Left cardiac atrium (tissue), 4 donors: ENCODE data around the gene ANGPTL5. TPM values are rescaled to one million over a fixed set of nuclear protein-coding genes. Genes with fewer than 3 reads are reported as not detected.
"Not testable (repeated sequence)": the region's sequence is repeated elsewhere in the genome, so short reads cannot be mapped to it uniquely, and the experiment has no call there.

Experiments used
- ATAC-seq, 2 donors: fragments of 200-7000 bp; cut with Tn5 transposase; one replicate each; pipeline ENCODE4 v1.9.1; 2020; ENCODE audit warnings: mild to moderate bottlenecking in 2 of 2, moderate library complexity in 2 of 2
- DNase-seq: peaks from one replicate; pipeline ENCODE4 v3.0.0-alpha.2; 2020
- intact Hi-C, 2 donors: fragments of 100-400 bp; cut with DNase I; formaldehyde crosslinking; loops; one replicate each; pipeline versions ENCODE4 v1.14.1 to v1.15.1; 2022 to 2023
- long read RNA-seq: library from polyadenylated mRNA; unstranded; transcript quantifications from one replicate; pipeline ENCODE4 v2.0.0, GENCODE V29; 2021
- total RNA-seq, 2 donors: library from RNA; stranded (reverse); fragmentation: NEBNext Ultra II Directional; extraction: Animal tissue kit (Norgen Biotek cat#: 25700); gene quantifications; one replicate each; pipeline ENCODE4 v1.2.1, GENCODE V29; 2021
- donor health status: DM: no; HTN: yes; CAD: no.
- donor health status: DM: no; HTN: yes; CAD: no; lungs with severe emphysema.
- donor health status: DM: yes; HTN: yes; CAD: no.
- donor health status: Dilated cardiomyopathy.

ANGPTL5 gene
- 1 to 10 TPM; 1.4 to 4.0 TPM for total RNA-seq
- long read RNA-seq, partial matches to known transcripts: 1 of 1 reads
- long read RNA-seq, other reads (novel, unspliced or antisense): 0 of 1 reads

GRCh38 chr11:101916422-101916821, at the start of gene ANGPTL5:
ANGPTL5 (minus strand) TSS chr11:101916522; CDS start chr11:101907909, 8,613 bp downstream.
- DNase-seq: no peak

GRCh38 chr11:101964200-101964599, 47.9 kb upstream of the ANGPTL5 start:
- DNase-seq, intact Hi-C loops, ATAC-seq: not testable (repeated sequence)

More at GRCh38 chr11:101916422-101916821, at the start of gene ANGPTL5:
- intact Hi-C loops: no loop called here
- ATAC-seq: no peak

- intact Hi-C loops: no loop called here
- no peak for DNase-seq
- ATAC-seq: no peak
Observed at GRCh38 chr11:101960231-101960630, 43.9 kb upstream of the ANGPTL5 start.

GRCh38 chr11:101955701-101956100, 39.4 kb upstream of the ANGPTL5 start:
- no peak for DNase-seq
- ATAC-seq: no peak
- intact Hi-C loops: no loop called here

- intact Hi-C loops: no loop called here
- no peak for ATAC-seq
- no peak for DNase-seq
Observed at GRCh38 chr11:101955278-101955677, 39.0 kb upstream of the ANGPTL5 start.

- ATAC-seq (no peak), DNase-seq (no peak)
- intact Hi-C loops: no loop called here
Observed at GRCh38 chr11:101949680-101950220, 33.4 kb upstream of the ANGPTL5 start.

GRCh38 chr11:101945448-101945847, 29.1 kb upstream of the ANGPTL5 start:
- ATAC-seq (no peak), DNase-seq (no peak)
- intact Hi-C loops: no loop called here

- ATAC-seq (no peak), DNase-seq (no peak)
- intact Hi-C loops: no loop called here
Observed at GRCh38 chr11:101944923-101945322, 28.6 kb upstream of the ANGPTL5 start.

- ATAC-seq: no peak
- intact Hi-C loops: no loop called here
- no peak for DNase-seq
Observed at GRCh38 chr11:101940901-101941520, 24.7 kb upstream of the ANGPTL5 start.

GRCh38 chr11:101931692-101932091, 15.4 kb upstream of the ANGPTL5 start:
- ATAC-seq: no peak
- intact Hi-C loops: no loop called here
- no peak for DNase-seq

GRCh38 chr11:101929294-101929915, 13.1 kb upstream of the ANGPTL5 start:
- intact Hi-C loops: no loop called here
- DNase-seq (no peak), ATAC-seq (no peak)

- no peak for ATAC-seq
- DNase-seq: no peak
- intact Hi-C loops: no loop called here
Observed at GRCh38 chr11:101923554-101923953, 7.2 kb upstream of the ANGPTL5 start.

GRCh38 chr11:101920992-101921391, 4.7 kb upstream of the ANGPTL5 start:
- ATAC-seq: no peak

GRCh38 chr11:101917226-101917625, 904 bp upstream of the ANGPTL5 start:
- DNase-seq (no peak), ATAC-seq (no peak)
- intact Hi-C loops: no loop called here

More at GRCh38 chr11:101920992-101921391, 4.7 kb upstream of the ANGPTL5 start:
- DNase-seq: no peak
- intact Hi-C loops: no loop called here

- ATAC-seq (peak; percentile 32 to 49), DNase-seq (no peak)
- intact Hi-C loops: no loop called here
Observed at GRCh38 chr11:101915791-101916291, 481 bp downstream of the ANGPTL5 start.

GRCh38 chr11:101914738-101915426, 1.4 kb downstream of the ANGPTL5 start, which contains the start of gene CEP126:
CEP126 (plus strand) TSS chr11:101915010; CDS start chr11:101915285, 275 bp downstream.
- intact Hi-C loops: no loop called here
- DNase-seq: peak; percentile 96
- peak; percentile 98 to 99 for ATAC-seq

GRCh38 chr11:101914341-101914737, 2.0 kb downstream of the ANGPTL5 start:
- ATAC-seq: peak in 1 of 2 donors; percentile 13

GRCh38 chr11:101913656-101914055, 2.7 kb downstream of the ANGPTL5 start:
- no peak for ATAC-seq
- DNase-seq: no peak
- intact Hi-C loops: no loop called here

More at GRCh38 chr11:101914341-101914737, 2.0 kb downstream of the ANGPTL5 start:
- DNase-seq: no peak
- intact Hi-C loops: no loop called here

GRCh38 chr11:101912823-101913284, 3.5 kb downstream of the ANGPTL5 start:
- no peak for ATAC-seq
- DNase-seq: no peak
- intact Hi-C loops: no loop called here
